A549 (cell line): Measurements from ENCODE around the gene CAV3. TPM values are rescaled to one million over a fixed set of nuclear protein-coding genes. Genes with fewer than 3 reads are reported as not detected.

Experiments
- ATAC-seq, 2 experiments: fragments of 200-7000 bp in 1 of 2; fragments of >200 bp in 1 of 2; cut with Nextera tagmentation in 1 of 2; cut with Tn5 transposase in 1 of 2; 3 replicates each; pipeline versions ENCODE4 v1.8.0 to v1.9.1; 2018 to 2020; ENCODE audit warnings: mild to moderate bottlenecking in 1 of 2, moderate library complexity in 1 of 2
- CTCF ChIA-PET: fragments of 300-600 bp; sonication (Branson Sonifier 250); formaldehyde crosslinking; extraction: SDS; loops from one replicate; lab custom pipeline; 2021; ENCODE audit warnings: antibody characterized with exemption, inconsistent platforms; lab: Yijun Ruan, JAX
- POLR2A ChIA-PET: fragments of 350-600 bp; formaldehyde crosslinking; extraction: SDS; loops from one replicate; lab custom pipeline; 2021; ENCODE audit warnings: antibody characterized with exemption, inconsistent platforms; lab: Yijun Ruan, JAX
- DNase-seq, 2 experiments: peaks; one replicate each; pipeline versions ENCODE4 v3.0.0 to v3.0.0-alpha.2; 2011 to 2016; ENCODE audit warnings: low read depth in 1 of 2, low spot score in 1 of 2
- FAIRE-seq: peaks from 2 replicates; lab custom pipeline; 2011; peaks lifted over from hg19 to GRCh38; lab: Jason Lieb, UNC
- H3K27ac ChIP-seq, 2 experiments: fragments of >200 bp; sonication (Bioruptor Twin); formaldehyde crosslinking; 3 replicates each; pipeline ENCODE4 v1.5.1; 2016 to 2017
- H3K4me1 ChIP-seq: fragments of >200 bp; sonication (Bioruptor Twin); formaldehyde crosslinking; 3 replicates; pipeline ENCODE4 v1.6.1; 2016
- H3K4me2 ChIP-seq: fragments of >200 bp; sonication (Bioruptor Twin); formaldehyde crosslinking; 3 replicates; pipeline ENCODE4 v1.6.1; 2016
- H3K4me3 ChIP-seq: fragments of >200 bp; sonication (Bioruptor Twin); formaldehyde crosslinking; 3 replicates; pipeline ENCODE4 v1.5.1; 2016
- H3K9me3 ChIP-seq: fragments of >200 bp; sonication (Bioruptor Twin); formaldehyde crosslinking; 3 replicates; pipeline ENCODE4 v1.6.1; 2016
- ATOH8 ChIP-seq: fragments of 250-450 bp; sonication (Bioruptor Pico); IDR thresholded peaks from 2 replicates; pipeline ENCODE4 v1.5.0; 2020; ENCODE audit warnings: low read depth, mild to moderate bottlenecking, moderate library complexity
- CBX2 ChIP-seq: fragments of 200-600 bp; sonication (generic); IDR thresholded peaks from 2 replicates; pipeline ENCODE4 v1.6.1; 2016; ENCODE audit warnings: low read depth, mild to moderate bottlenecking, borderline replicate concordance
- CEBPB ChIP-seq, 2 experiments: fragments of >200 bp in 1 of 2; sonication (Bioruptor Twin) in 1 of 2; formaldehyde crosslinking in 1 of 2; IDR thresholded peaks; 2 replicates each; pipeline ENCODE4 v1.6.1; 2012 to 2016
- CHD4 ChIP-seq: fragments of 200-600 bp; sonication (generic); IDR thresholded peaks from 2 replicates; pipeline ENCODE4 v1.6.1; 2016; ENCODE audit warnings: antibody characterized with exemption, mild to moderate bottlenecking, borderline replicate concordance
- EHF ChIP-seq: fragments of 250-450 bp; sonication (Bioruptor Pico); IDR thresholded peaks from 2 replicates; pipeline ENCODE4 v1.5.0; 2020; ENCODE audit warnings: mild to moderate bottlenecking
- EHMT2 ChIP-seq: fragments of 200-600 bp; sonication (generic); IDR thresholded peaks from 2 replicates; pipeline ENCODE4 v1.6.1; 2016; ENCODE audit warnings: antibody characterized with exemption, low read depth, mild to moderate bottlenecking, moderate library complexity
- FOSL2 ChIP-seq, 2 experiments: fragments of 450-650 bp in 1 of 2; fragments of >200 bp in 1 of 2; sonication (Bioruptor Twin) in 1 of 2; formaldehyde crosslinking; IDR thresholded peaks; 2 replicates each; pipeline versions ENCODE4 v1.5.0 to v1.6.1; 2016 to 2020; ENCODE audit warnings: mild to moderate bottlenecking in 1 of 2, moderate library complexity in 1 of 2
- FOXS1 ChIP-seq: fragments of 250-450 bp; sonication (Bioruptor Pico); IDR thresholded peaks from 2 replicates; pipeline ENCODE4 v1.5.0; 2020; ENCODE audit warnings: mild to moderate bottlenecking, moderate library complexity
- GATA3 ChIP-seq: IDR thresholded peaks from 2 replicates; pipeline ENCODE4 v1.6.1; 2012; ENCODE audit warnings: borderline replicate concordance
- HDAC2 ChIP-seq: fragments of 200-600 bp; sonication (generic); IDR thresholded peaks from 2 replicates; pipeline ENCODE4 v1.6.1; 2016
- HES2 ChIP-seq: fragments of >200 bp; sonication (Bioruptor Twin); formaldehyde crosslinking; IDR thresholded peaks from 2 replicates; pipeline ENCODE4 v1.6.1; 2016
- HEYL ChIP-seq: fragments of 250-450 bp; sonication (Bioruptor Pico); IDR thresholded peaks from 2 replicates; pipeline ENCODE4 v1.8.0; 2021; ENCODE audit warnings: mild to moderate bottlenecking, moderate library complexity
- MAFK ChIP-seq: fragments of 450-650 bp; IDR thresholded peaks from 2 replicates; pipeline ENCODE4 v1.6.1; 2014; ENCODE audit not compliant: partially characterized antibody
- MYC ChIP-seq: IDR thresholded peaks from 2 replicates; pipeline ENCODE4 v1.6.1; 2012; ENCODE audit warnings: mild to moderate bottlenecking, inconsistent platforms, low read length, improper control_type of control experiment, borderline replicate concordance
- NPAS2 ChIP-seq: fragments of 250-450 bp; sonication (Bioruptor Pico); IDR thresholded peaks from 2 replicates; pipeline ENCODE4 v1.8.0; 2022; ENCODE audit warnings: mild to moderate bottlenecking, moderate library complexity, borderline replicate concordance
- PHF8 ChIP-seq: fragments of 200-600 bp; sonication (generic); IDR thresholded peaks from 2 replicates; pipeline ENCODE4 v1.6.1; 2016; ENCODE audit warnings: low read depth, mild to moderate bottlenecking, antibody characterized with exemption, moderate library complexity, borderline replicate concordance
- RCOR1 ChIP-seq: fragments of 150-350 bp; IDR thresholded peaks from 2 replicates; pipeline ENCODE4 v1.6.1; 2014; ENCODE audit warnings: antibody characterized with exemption, low read length, low read depth
- RNF2 ChIP-seq: fragments of 200-600 bp; sonication (generic); IDR thresholded peaks from 2 replicates; pipeline ENCODE4 v1.6.1; 2016; ENCODE audit warnings: low read depth, mild to moderate bottlenecking, antibody characterized with exemption, moderate library complexity, borderline replicate concordance
- TFCP2L1 ChIP-seq: fragments of 250-450 bp; sonication (Bioruptor Pico); IDR thresholded peaks from 2 replicates; pipeline ENCODE4 v1.5.0; 2021; ENCODE audit warnings: mild to moderate bottlenecking
- ZC3H11A ChIP-seq: fragments of 450-650 bp; IDR thresholded peaks from 2 replicates; pipeline ENCODE4 v1.6.1; 2014; ENCODE audit warnings: antibody characterized with exemption, mild to moderate bottlenecking
- WGBS: methylation state at CpG from one replicate; pipeline ENCODE4 v1.1.6; 2017; ENCODE audit errors: missing lambda C conversion rate; 5-methylcytosine and 5-hydroxymethylcytosine counted together
- polyA plus RNA-seq, 4 experiments: library from polyadenylated mRNA; depleted of rRNA in 3 of 4; stranded (reverse); fragments of >200 nt; fragmentation: RNase III in 1 of 4; extraction: RNeasy Plus Mini Kit Qiagen cat#74134 plus additional on column Dnase treatment in 1 of 4; gene quantifications; 2 replicates in 3 of 4; 3 replicates in 1 of 4; pipeline ENCODE4 v1.2.3, GENCODE V29; 2011 to 2017
- TF ChIP-seq, protein P1 (sequence below): fragments of 450-650 bp; IDR thresholded peaks from 2 replicates; pipeline ENCODE4 v1.6.1; 2014; ENCODE audit warnings: antibody characterized with exemption
- TF ChIP-seq, protein P2 (sequence below): fragments of 250-450 bp; sonication (Bioruptor Pico); IDR thresholded peaks from 2 replicates; pipeline ENCODE4 v1.5.0; 2021; ENCODE audit warnings: mild to moderate bottlenecking, moderate library complexity, borderline replicate concordance
- TF ChIP-seq, protein P3 (sequence below): fragments of >200 bp; sonication (Bioruptor Twin); formaldehyde crosslinking; IDR thresholded peaks from 3 replicates; pipeline ENCODE4 v1.5.1; 2016

CAV3 gene
- polyA plus RNA-seq, 2 of the 4 experiments (the other 2 are of a cell fraction) = not detected

- H3K4me3 ChIP-seq = no peak overlapping the region
- ATAC-seq (no peak), FAIRE-seq (no peak), DNase-seq (no peak)
- ChIA-PET POLR2A (interaction anchor here (0.6 kb wide), 1 partner anchor 918 kb away, joined by 8 read pairs; no protein-coding TSS in a partner anchor), CTCF (interaction anchor here (0.8 to 1.8 kb wide), 4 partner anchors 10 to 40 kb away, joined by 3 to 5 read pairs (median 4); partner anchors contain the start of gene OXTR)
- H3K27ac ChIP-seq = no peak overlapping the region
- H3K9me3 ChIP-seq = peaks cover 9% of the 10 kb centered on the region; the same call in 2 of the 3 replicates
- no peak overlapping the region for H3K4me2 ChIP-seq
- H3K4me1 ChIP-seq = peaks cover 5% of the 10 kb centered on the region; the same call in 2 of the 3 replicates
- WGBS = 89% methylated on average over 3 of the region's 3 CpGs
- TF ChIP-seq NPAS2 (CRISPR knock-in tag) = no peak
- TF ChIP-seq, protein P1, sequence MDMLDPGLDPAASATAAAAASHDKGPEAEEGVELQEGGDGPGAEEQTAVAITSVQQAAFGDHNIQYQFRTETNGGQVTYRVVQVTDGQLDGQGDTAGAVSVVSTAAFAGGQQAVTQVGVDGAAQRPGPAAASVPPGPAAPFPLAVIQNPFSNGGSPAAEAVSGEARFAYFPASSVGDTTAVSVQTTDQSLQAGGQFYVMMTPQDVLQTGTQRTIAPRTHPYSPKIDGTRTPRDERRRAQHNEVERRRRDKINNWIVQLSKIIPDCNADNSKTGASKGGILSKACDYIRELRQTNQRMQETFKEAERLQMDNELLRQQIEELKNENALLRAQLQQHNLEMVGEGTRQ = no peak
- TF ChIP-seq FOXS1 (CRISPR knock-in tag) = no peak
- TF ChIP-seq ATOH8 (CRISPR knock-in tag) = no peak
- TF ChIP-seq EHMT2 = no peak
- TF ChIP-seq RNF2 = no peak
- TF ChIP-seq RCOR1 = no peak
- TF ChIP-seq MYC = no peak
- no peak for TF ChIP-seq EHF (CRISPR knock-in tag)
- TF ChIP-seq HEYL (CRISPR knock-in tag) = no peak
- TF ChIP-seq CBX2 = no peak
- TF ChIP-seq, protein P2, sequence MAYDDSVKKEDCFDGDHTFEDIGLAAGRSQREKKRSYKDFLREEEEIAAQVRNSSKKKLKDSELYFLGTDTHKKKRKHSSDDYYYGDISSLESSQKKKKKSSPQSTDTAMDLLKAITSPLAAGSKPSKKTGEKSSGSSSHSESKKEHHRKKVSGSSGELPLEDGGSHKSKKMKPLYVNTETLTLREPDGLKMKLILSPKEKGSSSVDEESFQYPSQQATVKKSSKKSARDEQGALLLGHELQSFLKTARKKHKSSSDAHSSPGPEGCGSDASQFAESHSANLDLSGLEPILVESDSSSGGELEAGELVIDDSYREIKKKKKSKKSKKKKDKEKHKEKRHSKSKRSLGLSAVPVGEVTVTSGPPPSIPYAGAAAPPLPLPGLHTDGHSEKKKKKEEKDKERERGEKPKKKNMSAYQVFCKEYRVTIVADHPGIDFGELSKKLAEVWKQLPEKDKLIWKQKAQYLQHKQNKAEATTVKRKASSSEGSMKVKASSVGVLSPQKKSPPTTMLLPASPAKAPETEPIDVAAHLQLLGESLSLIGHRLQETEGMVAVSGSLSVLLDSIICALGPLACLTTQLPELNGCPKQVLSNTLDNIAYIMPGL = no peak
- TF ChIP-seq CHD4 = no peak
- TF ChIP-seq GATA3 = no peak
- TF ChIP-seq, protein P3, sequence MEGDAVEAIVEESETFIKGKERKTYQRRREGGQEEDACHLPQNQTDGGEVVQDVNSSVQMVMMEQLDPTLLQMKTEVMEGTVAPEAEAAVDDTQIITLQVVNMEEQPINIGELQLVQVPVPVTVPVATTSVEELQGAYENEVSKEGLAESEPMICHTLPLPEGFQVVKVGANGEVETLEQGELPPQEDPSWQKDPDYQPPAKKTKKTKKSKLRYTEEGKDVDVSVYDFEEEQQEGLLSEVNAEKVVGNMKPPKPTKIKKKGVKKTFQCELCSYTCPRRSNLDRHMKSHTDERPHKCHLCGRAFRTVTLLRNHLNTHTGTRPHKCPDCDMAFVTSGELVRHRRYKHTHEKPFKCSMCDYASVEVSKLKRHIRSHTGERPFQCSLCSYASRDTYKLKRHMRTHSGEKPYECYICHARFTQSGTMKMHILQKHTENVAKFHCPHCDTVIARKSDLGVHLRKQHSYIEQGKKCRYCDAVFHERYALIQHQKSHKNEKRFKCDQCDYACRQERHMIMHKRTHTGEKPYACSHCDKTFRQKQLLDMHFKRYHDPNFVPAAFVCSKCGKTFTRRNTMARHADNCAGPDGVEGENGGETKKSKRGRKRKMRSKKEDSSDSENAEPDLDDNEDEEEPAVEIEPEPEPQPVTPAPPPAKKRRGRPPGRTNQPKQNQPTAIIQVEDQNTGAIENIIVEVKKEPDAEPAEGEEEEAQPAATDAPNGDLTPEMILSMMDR = no peak
- no peak for TF ChIP-seq ZC3H11A
- TF ChIP-seq MAFK = no peak
- TF ChIP-seq HDAC2 = no peak
- TF ChIP-seq PHF8 = no peak
Observed at GRCh38 chr3:8729479-8729878, 4.1 kb upstream of the CAV3 start.

DNA sequence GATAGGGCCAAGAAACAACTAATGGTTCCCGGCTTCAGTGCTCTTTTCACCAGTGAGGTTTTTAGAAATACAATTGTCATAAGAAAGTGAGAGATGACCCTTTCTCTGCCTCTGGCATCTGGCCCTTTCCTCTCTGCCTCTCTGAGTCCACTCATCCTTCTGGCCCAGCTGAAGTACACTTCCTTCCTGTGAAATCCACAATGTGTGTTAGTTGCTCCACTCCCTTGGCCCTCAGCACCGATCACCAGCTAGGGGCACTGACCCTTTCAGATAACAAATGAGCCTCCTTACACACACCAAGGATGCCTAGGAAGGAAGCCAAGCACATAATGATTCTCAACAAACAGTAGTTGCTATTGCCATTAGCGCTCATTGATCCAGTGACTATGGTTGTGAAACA, 2.9 kb upstream of the CAV3 start:
- no peak overlapping the region for H3K4me2 ChIP-seq
- DNase-seq = no peak
- ChIA-PET CTCF (interaction anchor here (0.6 to 1.6 kb wide), 2 partner anchors 8 to 10 kb away, joined by 3 to 5 read pairs; no protein-coding TSS in a partner anchor), POLR2A (no interaction called here)
- H3K4me1 ChIP-seq = no peaks in the 10 kb centered on the region
- no peak overlapping the region for H3K4me3 ChIP-seq
- ATAC-seq = no peak
- H3K27ac ChIP-seq = no peak overlapping the region
- TF ChIP-seq TFCP2L1 (no peak), CHD4 (no peak), PHF8 (no peak), CEBPB (IDR thresholded peaks at IDR 0.05) (no peak), HES2 (no peak), FOSL2 (IDR thresholded peaks at IDR 0.05) (no peak), FOSL2 (CRISPR knock-in tag; IDR thresholded peaks at IDR 0.05) (no peak), ATOH8 (CRISPR knock-in tag) (no peak)
- peaks cover 9% of the 10 kb centered on the region; the same call in 2 of the 3 replicates for H3K9me3 ChIP-seq
- 89% methylated on average over 3 of the region's 3 CpGs for WGBS
- no peak for FAIRE-seq
